Measurements from ENCODE around the gene CUX1. TPM values are rescaled to one million over a fixed set of nuclear protein-coding genes. Genes with fewer than 3 reads are reported as not detected.

The CUX1 gene
- total and polyA plus RNA-seq, 4 donors: 40.5 to 138 (median 69.1) TPM

DNA sequence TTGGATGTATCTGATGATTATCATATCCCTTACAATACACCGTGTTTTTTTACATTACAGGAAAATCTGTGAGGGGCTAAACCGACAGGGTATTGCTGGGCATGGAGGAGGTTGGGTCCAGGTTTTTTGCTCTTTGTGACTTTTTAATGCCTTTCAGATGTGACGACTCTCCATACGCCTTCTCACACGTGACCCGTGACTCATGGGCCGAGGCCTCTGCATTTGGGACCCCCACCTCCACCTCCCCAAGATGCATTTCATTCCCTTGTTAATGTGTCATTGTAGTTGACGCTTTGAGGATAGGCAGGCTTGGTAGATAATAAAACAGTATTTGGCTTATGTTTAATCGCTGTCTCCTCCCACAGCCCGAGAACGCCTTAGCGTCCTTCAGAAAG lies 95.3 kb downstream of the CUX1 start:
- 90 to 92% methylated on average over 12 of the region's 12 CpGs for WGBS, 2 donors
- Histone ChIP-seq H3K4me1 (ENCODE audit: control insufficient read depth in 5 of 5, insufficient read depth in 5 of 5, low read length in 5 of 5) (peaks cover 9 to 43% (median 16%) of the 10 kb centered on the region in 5 donors), H3K4me3 (no peak overlapping the region), H3K27ac (ENCODE audit: low read depth in 1 of 2, low read length in 1 of 2) (peak overlapping the region in 1 of 2 donors; percentile 62), H3K36me3 (ENCODE audit: control insufficient read depth in 4 of 4, insufficient read depth in 4 of 4, low read length in 4 of 4) (peaks cover 4 to 17% (median 10%) of the 10 kb centered on the region in 4 donors), H3K27me3 (ENCODE audit: control insufficient read depth in 3 of 3, insufficient read depth in 3 of 3, low read length in 2 of 3) (no peaks in the 10 kb centered on the region), H3K9ac (ENCODE audit: insufficient read depth in 1 of 2, low read length in 2 of 2) (no peak overlapping the region), H3K9me3 (ENCODE audit: control insufficient read depth in 4 of 4, insufficient read depth in 3 of 4, low read length in 3 of 4) (no peaks in the 10 kb centered on the region)
- no peak for DNase-seq
- ATAC-seq (ENCODE audit: insufficient read depth, low FRiP score): no peak
- TF ChIP-seq, protein P1, sequence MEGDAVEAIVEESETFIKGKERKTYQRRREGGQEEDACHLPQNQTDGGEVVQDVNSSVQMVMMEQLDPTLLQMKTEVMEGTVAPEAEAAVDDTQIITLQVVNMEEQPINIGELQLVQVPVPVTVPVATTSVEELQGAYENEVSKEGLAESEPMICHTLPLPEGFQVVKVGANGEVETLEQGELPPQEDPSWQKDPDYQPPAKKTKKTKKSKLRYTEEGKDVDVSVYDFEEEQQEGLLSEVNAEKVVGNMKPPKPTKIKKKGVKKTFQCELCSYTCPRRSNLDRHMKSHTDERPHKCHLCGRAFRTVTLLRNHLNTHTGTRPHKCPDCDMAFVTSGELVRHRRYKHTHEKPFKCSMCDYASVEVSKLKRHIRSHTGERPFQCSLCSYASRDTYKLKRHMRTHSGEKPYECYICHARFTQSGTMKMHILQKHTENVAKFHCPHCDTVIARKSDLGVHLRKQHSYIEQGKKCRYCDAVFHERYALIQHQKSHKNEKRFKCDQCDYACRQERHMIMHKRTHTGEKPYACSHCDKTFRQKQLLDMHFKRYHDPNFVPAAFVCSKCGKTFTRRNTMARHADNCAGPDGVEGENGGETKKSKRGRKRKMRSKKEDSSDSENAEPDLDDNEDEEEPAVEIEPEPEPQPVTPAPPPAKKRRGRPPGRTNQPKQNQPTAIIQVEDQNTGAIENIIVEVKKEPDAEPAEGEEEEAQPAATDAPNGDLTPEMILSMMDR (IDR thresholded peaks at IDR 0.05; ENCODE audit: control extremely low read depth, extremely low read depth): no peak

DNA sequence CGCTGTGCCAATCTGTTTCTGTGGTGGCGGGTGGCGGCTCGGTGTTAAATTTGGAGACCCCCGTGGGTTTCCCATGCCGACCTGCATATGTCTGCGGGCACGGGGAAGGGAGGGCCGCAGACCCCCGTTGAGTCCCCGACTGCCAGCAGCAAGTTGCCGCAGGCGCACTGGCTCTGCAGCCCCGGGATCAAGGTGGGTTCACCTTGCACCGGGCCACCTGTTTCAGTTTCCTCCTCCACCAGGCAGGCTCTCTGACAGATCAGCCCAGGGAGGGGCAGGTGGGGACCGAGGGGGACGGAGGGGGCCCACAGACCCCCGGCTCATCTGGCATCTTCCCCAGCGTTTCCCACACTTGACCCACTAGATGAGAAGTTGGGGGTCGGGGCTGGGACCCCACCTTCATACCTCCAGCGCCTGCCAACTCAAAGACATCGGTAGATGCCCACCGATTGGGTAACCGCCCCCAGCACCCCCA lies 95.9 kb downstream of the CUX1 start:
- DNase-seq (no peak), ATAC-seq (ENCODE audit: insufficient read depth, low FRiP score) (no peak)
- Histone ChIP-seq H3K27me3 (ENCODE audit: control insufficient read depth in 3 of 3, insufficient read depth in 3 of 3, low read length in 2 of 3) (no peaks in the 10 kb centered on the region), H3K9me3 (ENCODE audit: control insufficient read depth in 4 of 4, insufficient read depth in 3 of 4, low read length in 3 of 4) (no peaks in the 10 kb centered on the region), H3K27ac (ENCODE audit: low read depth in 1 of 2, low read length in 1 of 2) (peak overlapping the region in 1 of 2 donors; percentile 62), H3K4me1 (ENCODE audit: control insufficient read depth in 5 of 5, insufficient read depth in 5 of 5, low read length in 5 of 5) (peaks cover 9 to 43% (median 16%) of the 10 kb centered on the region in 5 donors), H3K36me3 (ENCODE audit: control insufficient read depth in 4 of 4, insufficient read depth in 4 of 4, low read length in 4 of 4) (peaks cover 4 to 20% (median 15%) of the 10 kb centered on the region in 4 donors), H3K4me3 (no peak overlapping the region), H3K9ac (ENCODE audit: insufficient read depth in 1 of 2, low read length in 2 of 2) (no peak overlapping the region)
- WGBS, 2 donors: 73 to 78% methylated on average over 24 of the region's 24 CpGs
- TF ChIP-seq, protein P1 (IDR thresholded peaks at IDR 0.05; ENCODE audit: control extremely low read depth, extremely low read depth): no peak

DNA sequence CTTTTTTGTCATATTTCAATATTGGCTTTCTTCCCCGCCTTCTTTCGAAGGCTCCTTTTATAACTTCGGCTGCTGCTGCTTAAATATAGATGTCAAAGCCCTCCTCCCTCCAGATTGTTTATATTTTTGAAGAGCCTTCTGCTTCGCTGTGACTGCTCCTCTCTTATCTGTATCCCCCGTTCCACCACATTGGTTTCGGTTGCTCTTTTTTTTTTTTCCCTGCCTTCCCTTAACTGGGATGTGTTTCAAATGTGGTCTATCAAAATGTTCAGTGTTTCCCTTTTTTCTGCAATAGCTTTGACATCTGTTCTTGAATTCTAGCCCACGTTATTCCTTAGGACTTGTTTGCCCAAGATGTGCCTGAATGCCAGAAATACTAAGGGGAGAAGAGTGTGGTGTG lies 96.4 kb downstream of the CUX1 start:
- TF ChIP-seq, protein P1 (IDR thresholded peaks at IDR 0.05; ENCODE audit: control extremely low read depth, extremely low read depth): no peak
- Histone ChIP-seq H3K36me3 (ENCODE audit: control insufficient read depth in 4 of 4, insufficient read depth in 4 of 4, low read length in 4 of 4) (peaks cover 4 to 24% (median 15%) of the 10 kb centered on the region in 4 donors), H3K4me1 (ENCODE audit: control insufficient read depth in 5 of 5, insufficient read depth in 5 of 5, low read length in 5 of 5) (peaks cover 9 to 43% (median 16%) of the 10 kb centered on the region in 5 donors), H3K9ac (ENCODE audit: insufficient read depth in 1 of 2, low read length in 2 of 2) (peak overlapping the region in 1 of 2 donors; percentile 8), H3K9me3 (ENCODE audit: control insufficient read depth in 4 of 4, insufficient read depth in 3 of 4, low read length in 3 of 4) (no peaks in the 10 kb centered on the region), H3K4me3 (no peak overlapping the region), H3K27me3 (ENCODE audit: control insufficient read depth in 3 of 3, insufficient read depth in 3 of 3, low read length in 2 of 3) (no peaks in the 10 kb centered on the region), H3K27ac (ENCODE audit: low read depth in 1 of 2, low read length in 1 of 2) (peak overlapping the region in 1 of 2 donors; percentile 62)
- no peak for ATAC-seq (ENCODE audit: insufficient read depth, low FRiP score)
- 25 to 44% methylated on average over 7 of the region's 7 CpGs for WGBS, 2 donors
- peak in 2 of 3 donors; percentile 75 to 82 for DNase-seq

DNA sequence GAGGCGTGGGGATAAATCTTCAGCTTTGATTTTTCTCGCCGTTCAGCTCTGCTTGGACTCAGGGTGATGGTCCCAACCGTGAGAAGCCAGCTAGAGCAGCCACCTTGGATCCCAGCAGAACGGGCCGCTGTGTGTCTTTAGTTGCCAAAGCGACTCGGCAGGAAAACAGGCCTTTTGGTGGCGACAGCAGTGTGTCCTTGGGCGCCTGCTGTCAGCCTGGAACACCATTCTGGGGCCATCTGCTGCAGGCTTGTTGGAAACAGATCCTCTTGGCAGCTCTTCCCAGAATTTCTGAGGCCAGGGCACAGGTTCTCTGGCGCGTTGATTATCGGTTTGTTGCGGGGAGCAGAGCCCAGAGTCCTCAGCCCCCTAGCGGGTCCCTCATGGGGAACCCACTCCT lies 97.6 kb downstream of the CUX1 start:
- no peaks in the 10 kb centered on the region for H3K27me3 ChIP-seq (ENCODE audit: control insufficient read depth in 3 of 3, insufficient read depth in 3 of 3, low read length in 2 of 3)
- WGBS, 2 donors: 90 to 93% methylated on average over 15 of the region's 15 CpGs
- no peak overlapping the region for H3K9ac ChIP-seq (ENCODE audit: insufficient read depth in 1 of 2, low read length in 2 of 2)
- H3K27ac ChIP-seq (ENCODE audit: low read depth in 1 of 2, low read length in 1 of 2): peak overlapping the region in 1 of 2 donors; percentile 25
- no peaks in the 10 kb centered on the region for H3K9me3 ChIP-seq (ENCODE audit: control insufficient read depth in 4 of 4, insufficient read depth in 3 of 4, low read length in 3 of 4)
- peaks cover 9 to 43% (median 16%) of the 10 kb centered on the region in 5 donors for H3K4me1 ChIP-seq (ENCODE audit: control insufficient read depth in 5 of 5, insufficient read depth in 5 of 5, low read length in 5 of 5)
- H3K4me3 ChIP-seq: no peak overlapping the region
- DNase-seq (peak in 2 of 3 donors; percentile 25 to 34), ATAC-seq (ENCODE audit: insufficient read depth, low FRiP score) (no peak)
- peaks cover 4 to 24% (median 19%) of the 10 kb centered on the region in 4 donors for H3K36me3 ChIP-seq (ENCODE audit: control insufficient read depth in 4 of 4, insufficient read depth in 4 of 4, low read length in 4 of 4)
- TF ChIP-seq, protein P1 (IDR thresholded peaks at IDR 0.05; ENCODE audit: control extremely low read depth, extremely low read depth): no peak
